T-helper 2 cell treated with Interferon-gamma antibody and Interleukin-4, amounts not matched to agents 5 μg/mL and 100 μg/mL, for 36 hours (primary cell): ENCODE data around the gene ADO.

Source experiments
- DNase-seq: peaks from one replicate; pipeline ENCODE4 v3.0.0; 2021; ENCODE audit warnings: low spot score
- H3K27ac Mint-ChIP-seq: one replicate; pipeline ENCODE4 v1.8.0; 2021; ENCODE audit warnings: mild to moderate bottlenecking, mixed read lengths
- H3K27me3 Mint-ChIP-seq: one replicate; pipeline ENCODE4 v1.8.0; 2021; ENCODE audit warnings: low read depth, mixed read lengths
- H3K36me3 Mint-ChIP-seq: one replicate; pipeline ENCODE4 v1.8.0; 2021; ENCODE audit warnings: low read depth, mixed read lengths
- H3K4me1 Mint-ChIP-seq: one replicate; pipeline ENCODE4 v1.8.0; 2021; ENCODE audit warnings: low read depth, mixed read lengths
- H3K4me3 Mint-ChIP-seq: one replicate; pipeline ENCODE4 v1.8.0; 2022; ENCODE audit warnings: mild to moderate bottlenecking, moderate library complexity, mixed read lengths
- H3K9me3 Mint-ChIP-seq: one replicate; pipeline ENCODE4 v1.8.0; 2021; ENCODE audit warnings: mixed read lengths

Gene ADO

DNA sequence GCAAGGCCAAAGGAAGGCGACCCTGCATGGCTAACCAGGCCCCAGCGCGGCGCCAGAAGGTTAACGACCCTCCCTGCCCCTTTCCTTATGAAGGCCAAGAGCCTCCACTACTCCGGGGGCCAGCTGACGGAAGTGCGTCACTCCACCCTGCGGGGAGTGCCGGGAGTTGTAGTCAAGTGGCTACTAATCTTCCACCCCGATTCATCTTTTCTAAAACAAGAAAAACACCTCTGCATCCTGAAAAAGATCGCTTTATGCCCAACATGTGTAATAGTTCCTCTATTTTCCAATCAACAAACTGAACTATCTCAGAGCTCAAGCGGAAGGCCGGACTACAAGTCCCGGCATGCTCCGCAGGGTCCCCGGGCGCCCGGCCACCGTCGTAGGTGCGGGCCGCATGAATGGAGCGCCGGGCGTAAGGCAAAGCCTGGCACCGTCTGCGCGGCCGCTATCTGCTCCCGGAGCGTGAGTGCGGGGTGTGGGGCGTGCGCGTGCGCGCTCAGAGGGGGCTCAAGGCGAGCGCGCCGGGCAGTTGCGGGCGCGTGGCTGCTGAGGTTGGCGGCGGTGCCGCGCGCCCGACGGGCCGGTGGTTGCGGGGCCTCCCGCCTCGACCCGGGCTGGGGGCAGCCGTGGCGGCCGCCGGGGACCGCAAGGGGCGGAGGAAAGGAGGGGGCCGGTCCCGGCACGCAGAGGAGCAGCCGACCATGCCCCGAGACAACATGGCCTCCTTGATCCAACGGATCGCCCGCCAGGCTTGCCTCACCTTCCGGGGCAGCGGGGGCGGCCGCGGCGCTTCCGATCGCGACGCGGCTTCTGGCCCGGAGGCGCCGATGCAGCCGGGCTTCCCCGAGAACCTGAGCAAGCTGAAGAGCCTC is at the start of gene ADO:
TSS of gene ADO (plus strand) at position 365 of the 875 bp plus-strand sequence. CDS start at position 705, 340 bp downstream.
- H3K9me3 Mint-ChIP-seq: no peaks in the 10 kb centered on the region

DNA sequence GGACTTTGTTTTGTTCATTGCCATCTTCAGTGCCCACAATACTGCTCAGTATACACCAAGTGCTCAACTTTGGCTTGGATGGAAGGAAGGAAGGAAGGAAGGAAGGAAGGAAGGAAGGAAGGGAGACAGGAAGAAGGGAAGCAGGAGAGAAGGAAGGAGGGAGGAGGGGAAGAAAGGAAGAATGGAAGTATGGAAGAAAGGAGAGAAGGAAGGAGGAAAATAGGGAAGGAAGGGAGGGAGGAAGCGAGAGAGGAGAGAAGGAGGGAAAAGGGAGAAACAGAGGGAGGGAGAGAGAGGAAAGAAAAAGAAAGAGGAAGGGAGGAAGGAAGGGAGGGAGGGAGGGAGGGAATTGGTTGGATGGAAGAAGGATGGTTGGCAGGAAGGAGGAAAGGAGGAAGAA is 49.6 kb upstream of the ADO start:
- peaks cover 3% of the 10 kb centered on the region for H3K9me3 Mint-ChIP-seq
- no peak for DNase-seq
- peaks cover 20% of the 10 kb centered on the region for H3K4me1 Mint-ChIP-seq
- peak overlapping the region; percentile 61 for H3K27ac Mint-ChIP-seq
- peaks cover 4% of the 10 kb centered on the region for H3K27me3 Mint-ChIP-seq
- H3K36me3 Mint-ChIP-seq: no peaks in the 10 kb centered on the region
- H3K4me3 Mint-ChIP-seq: no peak overlapping the region

More for the DNA sequence above, at the start of gene ADO:
- H3K27ac Mint-ChIP-seq: peak within 1 kb of the TSS; percentile 99
- H3K36me3 Mint-ChIP-seq: peaks cover 33% of the 10 kb centered on the region
- H3K4me3 Mint-ChIP-seq: peak within 1 kb of the TSS; percentile 94
- peak; percentile 77 for DNase-seq
- peaks cover 16% of the 10 kb centered on the region for H3K27me3 Mint-ChIP-seq
- H3K4me1 Mint-ChIP-seq: peaks cover 26% of the 10 kb centered on the region

DNA sequence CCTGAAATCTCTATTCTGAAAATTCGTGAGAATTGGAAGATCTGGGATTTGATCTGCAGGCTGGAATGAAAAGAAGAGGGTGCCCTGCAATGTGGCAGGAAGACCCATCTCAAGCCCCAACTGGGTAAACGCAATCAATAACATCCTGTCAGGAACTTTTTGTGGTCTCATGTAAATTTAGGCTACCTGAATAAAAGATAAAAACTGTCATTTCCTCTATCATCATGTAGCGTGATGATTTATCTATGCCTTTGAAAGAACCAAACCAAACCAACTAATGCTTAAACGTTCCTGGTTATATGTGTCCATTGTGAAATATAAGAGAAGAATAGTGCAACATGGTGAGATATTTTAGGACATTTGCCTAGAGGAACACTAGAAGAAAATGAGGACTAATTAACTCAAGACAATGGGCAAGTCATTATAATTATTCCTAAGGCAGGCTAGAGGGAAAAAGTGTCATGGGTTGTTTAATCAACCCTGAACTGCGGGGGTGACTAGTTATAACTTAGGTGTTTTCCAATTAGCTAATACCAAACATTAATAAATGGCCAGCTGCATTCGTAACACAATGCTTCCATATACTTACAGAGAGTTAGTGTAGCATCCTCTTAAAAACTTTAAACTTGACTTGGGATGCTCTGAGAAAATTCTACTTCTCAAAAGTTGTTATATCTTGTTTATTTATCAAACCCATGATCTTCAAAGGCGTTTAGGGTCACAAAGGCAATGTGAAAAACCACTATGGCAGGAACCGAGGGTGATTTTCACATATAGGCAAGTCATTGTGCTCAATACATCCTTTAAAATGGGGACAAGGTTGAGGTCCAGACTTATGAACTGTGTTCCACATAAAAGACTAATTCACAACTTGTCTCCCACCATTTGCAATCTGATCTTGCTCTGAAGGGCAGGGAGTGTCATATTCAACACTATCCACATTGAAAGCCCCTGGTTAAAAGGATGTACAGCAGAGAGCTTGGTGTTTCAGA is 48.6 kb upstream of the ADO start:
- no peak for DNase-seq
- peak overlapping the region; percentile 23 for H3K4me3 Mint-ChIP-seq
- no peaks in the 10 kb centered on the region for H3K36me3 Mint-ChIP-seq
- peaks cover 3% of the 10 kb centered on the region for H3K9me3 Mint-ChIP-seq
- peaks cover 4% of the 10 kb centered on the region for H3K27me3 Mint-ChIP-seq
- peak overlapping the region; percentile 1 for H3K27ac Mint-ChIP-seq
- peaks cover 20% of the 10 kb centered on the region for H3K4me1 Mint-ChIP-seq

DNA sequence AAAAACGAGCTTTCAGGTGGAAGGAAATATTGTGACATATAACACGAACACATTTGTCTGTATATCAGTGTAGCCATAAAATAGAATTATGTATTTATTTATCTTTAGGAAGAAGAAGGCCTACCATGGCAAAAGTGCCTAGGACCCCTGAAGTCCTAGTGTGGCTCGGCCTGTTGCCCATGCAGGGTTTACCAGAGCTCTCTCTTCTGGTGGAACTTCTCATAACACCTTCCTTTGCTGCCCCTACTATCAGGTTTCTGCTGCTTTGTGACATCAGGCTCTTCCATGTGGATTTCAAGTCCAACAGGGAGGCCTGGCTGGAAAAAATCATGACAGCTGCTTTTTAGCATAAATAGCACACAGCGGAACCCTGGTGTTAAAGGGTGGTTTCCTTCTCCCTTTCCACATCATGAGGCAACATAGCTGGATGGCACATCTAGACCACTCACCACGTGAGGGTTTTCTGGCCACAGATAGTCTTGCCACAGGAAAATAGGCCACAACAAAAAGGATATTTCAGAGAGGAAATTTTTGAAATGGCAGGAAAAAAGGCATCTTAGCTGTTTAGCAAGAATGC is 44.8 kb upstream of the ADO start:
- DNase-seq: no peak
- peaks cover 3% of the 10 kb centered on the region for H3K9me3 Mint-ChIP-seq
- peaks cover 18% of the 10 kb centered on the region for H3K4me1 Mint-ChIP-seq
- H3K27ac Mint-ChIP-seq: no peak overlapping the region
- no peaks in the 10 kb centered on the region for H3K36me3 Mint-ChIP-seq
- H3K4me3 Mint-ChIP-seq: no peak overlapping the region
- no peaks in the 10 kb centered on the region for H3K27me3 Mint-ChIP-seq

DNA sequence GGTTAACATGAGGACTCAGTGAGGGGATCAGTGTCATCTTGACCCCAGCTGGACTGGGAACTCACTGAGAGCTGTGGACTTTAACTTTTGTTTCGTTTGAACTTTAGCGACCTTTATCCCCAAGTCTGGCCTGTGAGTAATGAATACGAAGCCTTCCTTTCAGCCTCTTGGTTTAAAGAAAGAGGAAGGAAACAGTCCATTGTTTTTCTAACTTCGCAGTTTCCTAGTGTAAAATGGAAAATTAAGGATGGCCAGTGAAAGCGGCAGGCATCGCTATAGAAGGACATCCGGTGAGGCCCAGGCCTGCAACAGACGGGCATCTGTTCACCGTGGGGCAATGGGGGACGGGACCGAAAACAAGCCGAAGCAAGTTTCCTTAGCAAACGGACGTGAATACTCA is 44.1 kb upstream of the ADO start:
- no peak overlapping the region for H3K4me3 Mint-ChIP-seq
- no peaks in the 10 kb centered on the region for H3K36me3 Mint-ChIP-seq
- peaks cover 12% of the 10 kb centered on the region for H3K4me1 Mint-ChIP-seq
- no peak for DNase-seq
- H3K27ac Mint-ChIP-seq: no peak overlapping the region
- H3K27me3 Mint-ChIP-seq: no peaks in the 10 kb centered on the region
- H3K9me3 Mint-ChIP-seq: peaks cover 3% of the 10 kb centered on the region

DNA sequence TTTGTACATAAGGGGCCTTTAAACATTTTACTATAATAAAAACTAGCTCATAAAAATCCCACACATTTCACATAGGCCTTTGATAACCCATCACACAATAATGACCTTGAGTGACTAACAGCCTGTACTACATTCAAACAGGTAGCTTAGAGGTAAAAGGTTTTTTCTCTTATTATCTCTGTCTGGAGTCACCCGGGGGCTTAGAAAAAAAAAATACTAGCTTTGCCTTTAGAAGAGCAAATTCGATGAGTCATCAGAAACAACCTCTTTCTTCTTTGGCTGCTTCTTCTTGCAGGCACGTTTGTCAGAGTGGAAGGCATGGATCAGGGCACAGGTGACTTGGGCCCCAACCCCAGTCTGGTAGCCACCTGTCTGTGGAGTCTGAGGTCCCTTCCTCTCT is 43.4 kb upstream of the ADO start:
- no peak overlapping the region for H3K27ac Mint-ChIP-seq
- no peak overlapping the region for H3K4me3 Mint-ChIP-seq
- peaks cover 3% of the 10 kb centered on the region for H3K9me3 Mint-ChIP-seq
- DNase-seq: no peak
- H3K36me3 Mint-ChIP-seq: no peaks in the 10 kb centered on the region
- H3K4me1 Mint-ChIP-seq: peaks cover 8% of the 10 kb centered on the region
- H3K27me3 Mint-ChIP-seq: no peaks in the 10 kb centered on the region

DNA sequence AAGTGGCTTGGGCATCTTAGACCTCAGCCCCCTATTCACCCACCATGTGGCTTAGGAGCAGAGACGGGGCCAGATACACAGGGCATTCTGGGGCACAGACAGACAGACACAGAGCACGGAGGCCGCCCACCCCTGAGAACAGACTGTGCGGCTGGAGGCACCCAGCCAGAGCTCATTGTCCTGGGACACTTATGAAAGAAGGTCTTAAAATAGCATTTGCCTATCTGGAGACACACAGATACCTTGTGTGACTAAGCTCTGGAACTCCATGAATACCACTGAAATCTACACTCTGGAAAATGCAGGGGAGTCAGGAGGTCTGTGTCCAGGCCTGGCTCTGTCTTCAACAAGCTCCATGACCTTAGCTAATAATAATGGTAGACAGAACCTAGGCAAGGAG is 41.4 kb upstream of the ADO start:
- H3K36me3 Mint-ChIP-seq: no peaks in the 10 kb centered on the region
- H3K4me3 Mint-ChIP-seq: no peak overlapping the region

DNA sequence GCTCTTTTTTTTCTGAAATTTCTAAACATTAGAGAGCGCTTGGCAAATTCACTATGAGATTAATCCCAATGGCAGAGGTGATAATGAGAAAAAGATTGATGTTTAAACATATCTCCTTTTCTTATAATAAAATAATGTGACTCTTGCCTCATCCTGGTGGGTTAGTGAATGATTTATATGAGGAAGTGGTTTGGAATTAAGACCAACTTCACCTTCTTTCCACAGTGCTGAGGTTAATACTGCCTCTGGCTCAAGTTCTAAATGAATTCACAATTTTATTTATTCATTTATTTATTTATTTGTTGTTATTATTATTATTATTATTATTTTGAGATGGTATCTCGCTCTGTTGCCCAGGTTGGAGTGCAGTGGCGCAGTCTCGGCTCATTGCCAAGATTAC is 40.5 kb upstream of the ADO start:
- H3K27ac Mint-ChIP-seq: no peak overlapping the region
- no peaks in the 10 kb centered on the region for H3K27me3 Mint-ChIP-seq
- no peak for DNase-seq
- peaks cover 2% of the 10 kb centered on the region for H3K4me1 Mint-ChIP-seq
- no peak overlapping the region for H3K4me3 Mint-ChIP-seq
- H3K36me3 Mint-ChIP-seq: no peaks in the 10 kb centered on the region
- H3K9me3 Mint-ChIP-seq: no peaks in the 10 kb centered on the region

More for the DNA sequence above, 41.4 kb upstream of the ADO start:
- H3K4me1 Mint-ChIP-seq: peaks cover 2% of the 10 kb centered on the region
- H3K27ac Mint-ChIP-seq: no peak overlapping the region
- DNase-seq: no peak
- no peaks in the 10 kb centered on the region for H3K9me3 Mint-ChIP-seq
- H3K27me3 Mint-ChIP-seq: no peaks in the 10 kb centered on the region

DNA sequence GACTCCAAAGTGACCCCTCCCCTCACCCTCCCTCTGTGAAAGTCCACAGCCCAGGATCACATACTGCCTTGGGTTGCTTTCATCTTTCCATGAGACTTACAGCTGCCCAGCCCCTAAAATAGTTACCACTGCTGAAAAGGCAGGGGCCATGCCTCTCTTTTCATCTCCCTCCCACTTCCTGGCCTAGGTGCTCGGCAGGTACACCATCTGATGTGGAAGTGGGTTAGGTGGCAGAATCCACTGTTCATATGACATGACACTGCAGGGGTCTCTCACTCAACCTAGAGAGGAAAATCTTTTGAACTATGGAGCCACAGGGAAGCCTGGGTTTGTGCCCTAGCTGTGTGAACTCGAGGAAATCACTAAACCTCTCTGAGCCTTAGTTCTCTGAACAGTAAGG is 38.8 kb upstream of the ADO start:
- no peaks in the 10 kb centered on the region for H3K36me3 Mint-ChIP-seq
- no peak for DNase-seq
- H3K4me3 Mint-ChIP-seq: no peak overlapping the region
- H3K9me3 Mint-ChIP-seq: no peaks in the 10 kb centered on the region
- H3K4me1 Mint-ChIP-seq: peaks cover 9% of the 10 kb centered on the region
- no peaks in the 10 kb centered on the region for H3K27me3 Mint-ChIP-seq
- no peak overlapping the region for H3K27ac Mint-ChIP-seq

DNA sequence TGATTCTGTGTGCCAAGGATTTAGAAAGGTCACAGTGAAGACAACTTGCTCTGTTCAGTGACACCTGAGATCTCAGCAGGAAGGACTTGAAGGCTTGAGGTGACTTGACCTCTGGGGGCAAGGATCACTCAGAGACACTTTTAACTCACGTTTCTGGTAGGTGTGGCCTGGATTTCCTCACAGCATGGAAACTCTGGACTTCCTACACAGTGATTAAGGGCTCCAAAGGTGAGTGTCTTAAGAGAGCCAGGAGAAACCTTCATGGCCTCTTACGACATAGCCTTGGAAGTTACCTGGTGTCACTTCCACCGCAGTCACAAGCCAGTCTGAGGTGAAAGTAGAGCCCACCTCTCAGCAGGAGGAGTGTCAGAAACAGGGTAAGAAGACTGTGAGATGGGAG is 38.1 kb upstream of the ADO start:
- no peak for DNase-seq
- no peak overlapping the region for H3K27ac Mint-ChIP-seq
- H3K36me3 Mint-ChIP-seq: no peaks in the 10 kb centered on the region
- no peak overlapping the region for H3K4me3 Mint-ChIP-seq
- no peaks in the 10 kb centered on the region for H3K27me3 Mint-ChIP-seq
- H3K9me3 Mint-ChIP-seq: no peaks in the 10 kb centered on the region
- peaks cover 9% of the 10 kb centered on the region for H3K4me1 Mint-ChIP-seq

DNA sequence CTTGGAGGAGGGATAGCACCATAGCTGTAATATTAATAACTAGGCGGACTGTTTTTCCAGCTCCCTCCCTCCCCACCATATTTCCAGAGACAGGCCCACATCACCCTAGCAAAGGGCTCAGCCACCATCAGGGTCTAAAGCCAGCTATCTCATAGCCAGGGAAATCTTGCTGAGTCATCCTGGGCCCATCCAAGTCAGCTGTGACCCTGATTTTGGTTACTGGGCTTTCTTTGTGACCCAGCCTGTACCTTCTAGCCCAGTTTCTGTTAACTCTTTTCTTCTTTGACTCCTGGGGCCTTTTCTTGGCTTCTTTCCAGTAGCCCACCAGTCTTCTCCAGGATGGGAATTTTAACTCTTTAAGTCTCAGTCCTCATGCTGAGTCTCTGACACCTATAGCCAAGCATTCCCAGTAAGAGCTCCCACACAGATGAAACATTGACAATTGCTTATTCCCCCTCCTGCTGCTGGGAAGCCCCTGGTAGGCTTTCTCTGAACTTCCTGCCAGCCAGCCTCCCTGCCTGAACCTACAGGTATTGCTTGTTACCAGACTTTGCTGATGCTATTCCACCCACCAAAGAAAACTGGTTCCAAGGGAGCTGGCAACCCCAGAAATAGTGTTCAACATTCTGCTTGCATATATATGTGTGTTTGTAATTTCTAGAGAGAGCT is 34.8 kb upstream of the ADO start:
- Mint-ChIP-seq H3K27me3 (peaks cover 6% of the 10 kb centered on the region), H3K9me3 (no peaks in the 10 kb centered on the region), H3K4me1 (peaks cover 9% of the 10 kb centered on the region), H3K36me3 (no peaks in the 10 kb centered on the region), H3K4me3 (no peak overlapping the region), H3K27ac (no peak overlapping the region)
- DNase-seq: no peak

DNA sequence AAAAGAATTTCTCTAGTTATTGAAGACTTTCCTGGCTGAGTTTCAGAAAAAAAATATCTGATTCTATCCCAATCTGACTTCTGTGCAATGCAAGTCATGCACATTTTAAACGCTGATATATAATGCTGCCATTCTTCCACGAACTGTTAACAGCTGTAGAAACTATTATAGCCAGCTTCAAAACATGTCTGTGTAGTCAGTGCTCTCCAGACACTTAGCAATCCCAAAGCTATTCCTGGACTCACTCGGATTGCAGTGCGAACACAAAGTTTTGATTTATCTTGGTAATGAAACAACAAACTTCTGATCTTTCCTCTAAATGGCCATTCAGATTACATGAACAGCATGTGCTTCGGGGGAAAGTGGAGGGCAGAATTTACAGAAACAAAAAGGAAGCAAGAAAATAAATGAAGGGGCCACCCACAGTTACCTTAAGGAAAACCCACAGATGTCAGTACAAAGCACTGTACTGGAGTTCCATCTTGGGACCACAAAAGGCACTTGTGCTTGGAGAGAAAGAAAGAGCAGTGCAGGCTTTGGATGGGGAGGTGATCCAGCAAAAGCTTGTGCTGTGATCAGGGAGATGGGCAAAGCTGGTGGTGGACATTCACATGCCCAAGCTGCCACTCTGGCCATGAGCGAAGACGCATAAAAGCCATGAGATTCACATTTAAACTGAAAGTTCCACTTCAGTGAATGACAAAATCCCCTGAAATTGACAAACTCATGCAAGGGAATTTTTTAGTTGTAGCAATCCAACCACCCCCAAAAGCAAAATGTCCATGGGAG is 32.1 kb upstream of the ADO start:
- no peak for DNase-seq
- Mint-ChIP-seq H3K4me3 (no peak overlapping the region), H3K36me3 (no peaks in the 10 kb centered on the region), H3K4me1 (peaks cover 12% of the 10 kb centered on the region), H3K27me3 (peaks cover 6% of the 10 kb centered on the region), H3K27ac (no peak overlapping the region), H3K9me3 (no peaks in the 10 kb centered on the region)

DNA sequence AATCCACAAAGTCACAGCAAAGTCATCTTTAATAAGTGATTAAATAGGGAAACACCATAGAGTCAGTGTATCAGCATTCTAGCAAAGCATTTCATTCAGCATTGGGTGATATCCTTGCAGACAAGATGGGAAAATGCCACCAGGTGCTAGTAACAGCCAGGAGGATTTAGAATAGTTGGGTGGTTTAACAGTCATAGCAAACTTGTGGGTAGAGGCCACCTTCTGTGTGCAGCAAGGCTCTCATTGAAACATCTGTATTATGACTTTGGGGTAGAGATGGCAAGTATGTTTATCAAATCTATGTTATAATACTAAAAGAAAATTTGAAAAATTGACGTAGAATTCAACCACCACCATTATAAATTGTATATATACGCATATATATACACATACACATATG is 26.4 kb upstream of the ADO start:
- H3K27ac Mint-ChIP-seq: no peak overlapping the region
- H3K36me3 Mint-ChIP-seq: no peaks in the 10 kb centered on the region
- peaks cover 14% of the 10 kb centered on the region for H3K27me3 Mint-ChIP-seq
- H3K4me3 Mint-ChIP-seq: no peak overlapping the region
- no peaks in the 10 kb centered on the region for H3K9me3 Mint-ChIP-seq
- no peak for DNase-seq
- peaks cover 25% of the 10 kb centered on the region for H3K4me1 Mint-ChIP-seq
